H1 (cell line): Measurements from ENCODE around the gene TM9SF2. TPM values are rescaled to one million over a fixed set of nuclear protein-coding genes. Genes with fewer than 3 reads are reported as not detected.

ENCODE experiments used
- CTCF ChIA-PET: fragments of 300-600 bp; sonication (Branson Sonifier 250); formaldehyde crosslinking; loops from one replicate; lab custom pipeline; 2021; ENCODE audit not compliant: partially characterized antibody; lab: Charles Lee
- POLR2A ChIA-PET: fragments of 300-600 bp; sonication (Branson Sonifier 250); formaldehyde crosslinking; loops from one replicate; lab custom pipeline; 2021; ENCODE audit warnings: inconsistent platforms; ENCODE audit not compliant: partially characterized antibody; lab: Charles Lee
- DNase-seq, 2 experiments: peaks; one replicate each; pipeline versions ENCODE4 v3.0.0 to v3.0.0-alpha.2; 2010 to 2022; ENCODE audit warnings: low spot score in 2 of 2, low read depth in 1 of 2, mixed read lengths in 1 of 2
- FAIRE-seq: peaks from 2 replicates; lab custom pipeline; 2011; peaks lifted over from hg19 to GRCh38; lab: Jason Lieb, UNC
- H2AFZ ChIP-seq: 2 replicates; pipeline ENCODE4 v1.8.1; 2012; ENCODE audit warnings: low read length, inconsistent platforms
- H2AK5ac ChIP-seq: 2 replicates; pipeline ENCODE4 v1.6.1; 2013; ENCODE audit warnings: low read depth, low read length
- H2BK120ac ChIP-seq: replicated peaks from 2 replicates; pipeline ENCODE3; 2013; ENCODE audit warnings: low read depth, low read length, inconsistent platforms
- H2BK12ac ChIP-seq: 2 replicates; pipeline ENCODE4 v1.6.1; 2013; ENCODE audit warnings: low read depth, low read length
- H2BK15ac ChIP-seq: 2 replicates; pipeline ENCODE4 v1.6.1; 2013; ENCODE audit warnings: low read length
- H2BK20ac ChIP-seq: 2 replicates; pipeline ENCODE4 v1.6.1; 2013; ENCODE audit warnings: low read length
- H2BK5ac ChIP-seq: 2 replicates; pipeline ENCODE4 v1.6.1; 2013; ENCODE audit warnings: low read depth, low read length
- H3K14ac ChIP-seq: 2 replicates; pipeline ENCODE4 v1.6.1; 2013; ENCODE audit warnings: inconsistent platforms; ENCODE audit not compliant: insufficient read length
- H3K18ac ChIP-seq: 2 replicates; pipeline ENCODE4 v1.6.1; 2013; ENCODE audit warnings: low read length; ENCODE audit errors: extremely low read depth
- H3K23ac ChIP-seq: 2 replicates; pipeline ENCODE4 v1.6.1; 2013; ENCODE audit warnings: inconsistent platforms; ENCODE audit not compliant: insufficient read length
- H3K23me2 ChIP-seq: 2 replicates; pipeline ENCODE4 v1.6.1; 2013; ENCODE audit warnings: low read depth, low read length
- H3K27ac ChIP-seq: 2 replicates; pipeline ENCODE4 v1.6.1; 2011; ENCODE audit warnings: low read depth, low read length, inconsistent platforms
- H3K27me3 ChIP-seq, 4 experiments: replicated peaks in 1 of 4; 1 replicate in 1 of 4; 2 replicates in 3 of 4; pipeline versions ENCODE4 v1.6.1 to v1.8.1; 2011 to 2013; ENCODE audit warnings: low read length in 3 of 4, mild to moderate bottlenecking in 3 of 4, inconsistent platforms in 2 of 4, mixed read lengths in 2 of 4, moderate library complexity in 1 of 4; ENCODE audit not compliant: control insufficient read depth in 3 of 4, insufficient read depth in 3 of 4; ENCODE audit errors: extremely low read depth in 1 of 4
- H3K36me3 ChIP-seq, 4 experiments: 2 replicates each; pipeline versions ENCODE4 v1.6.1 to v1.8.1; 2011 to 2013; ENCODE audit warnings: mild to moderate bottlenecking in 4 of 4, low read length in 3 of 4, moderate library complexity in 2 of 4, control low read depth in 1 of 4, inconsistent platforms in 1 of 4; ENCODE audit not compliant: insufficient read depth in 4 of 4, control insufficient read depth in 2 of 4
- H3K4ac ChIP-seq: replicated peaks from 2 replicates; pipeline ENCODE3; 2013; ENCODE audit warnings: low read length, low read depth, mixed read lengths, inconsistent platforms; ENCODE audit not compliant: insufficient read length
- H3K4me1 ChIP-seq, 4 experiments: replicated peaks in 1 of 4; 1 replicate in 1 of 4; 2 replicates in 3 of 4; pipeline versions ENCODE4 v1.6.1 to v1.8.1; 2011 to 2013; ENCODE audit warnings: low read length in 3 of 4, inconsistent platforms in 2 of 4, mixed read lengths in 1 of 4; ENCODE audit not compliant: insufficient read depth in 4 of 4, control insufficient read depth in 3 of 4
- H3K4me2 ChIP-seq, 2 experiments: 2 replicates each; pipeline versions ENCODE4 v1.6.1 to v1.8.1; 2011 to 2013; ENCODE audit warnings: low read depth in 2 of 2, low read length in 2 of 2, control low read depth in 1 of 2, inconsistent platforms in 1 of 2, mild to moderate bottlenecking in 1 of 2; ENCODE audit not compliant: insufficient read depth in 1 of 2
- H3K4me3 ChIP-seq, 4 experiments: fragments of 200-600, 300-600 bp in 1 of 4; sonication (generic), shearing (Covaris generic), sonication (Bioruptor Twin) in 1 of 4; 2 replicates each; pipeline versions ENCODE4 v1.5.1 to v1.8.1; 2011 to 2016; ENCODE audit warnings: low read length in 4 of 4, low read depth in 3 of 4, control low read depth in 2 of 4, inconsistent platforms in 2 of 4, mild to moderate bottlenecking in 2 of 4, mixed read lengths in 1 of 4, moderate library complexity in 1 of 4; ENCODE audit not compliant: insufficient read depth in 2 of 4; ENCODE audit errors: extremely low read depth in 1 of 4
- H3K56ac ChIP-seq: replicated peaks from 2 replicates; pipeline ENCODE3; 2013; ENCODE audit warnings: low read depth, mild to moderate bottlenecking, mixed read lengths, low read length, inconsistent platforms; ENCODE audit not compliant: insufficient read length
- H3K79me1 ChIP-seq: 2 replicates; pipeline ENCODE4 v1.6.1; 2013; ENCODE audit warnings: low read depth, low read length, control low read depth
- H3K79me2 ChIP-seq, 2 experiments: 2 replicates each; pipeline versions ENCODE4 v1.6.1 to v1.8.1; 2012 to 2013; ENCODE audit warnings: low read length in 2 of 2, mild to moderate bottlenecking in 2 of 2, inconsistent platforms in 1 of 2; ENCODE audit not compliant: insufficient read depth in 2 of 2, control insufficient read depth in 1 of 2
- H3K9ac ChIP-seq, 4 experiments: replicated peaks in 1 of 4; 1 replicate in 1 of 4; 2 replicates in 3 of 4; pipeline versions ENCODE4 v1.6.1 to v1.8.1; 2011 to 2013; ENCODE audit warnings: low read depth in 3 of 4, low read length in 3 of 4, control low read depth in 2 of 4, mild to moderate bottlenecking in 2 of 4, moderate library complexity in 2 of 4, inconsistent platforms in 1 of 4; ENCODE audit errors: extremely low read depth in 1 of 4
- H3K9me3 ChIP-seq, 2 experiments: 2 replicates each; pipeline versions ENCODE4 v1.6.1 to v1.8.1; 2012 to 2013; ENCODE audit warnings: mild to moderate bottlenecking in 2 of 2, moderate library complexity in 2 of 2, control low read depth in 1 of 2, inconsistent platforms in 1 of 2, low read depth in 1 of 2, low read length in 1 of 2, mixed read lengths in 1 of 2; ENCODE audit not compliant: insufficient read depth in 2 of 2
- H4K20me1 ChIP-seq, 2 experiments: replicated peaks in 1 of 2; 2 replicates each; pipeline versions ENCODE3 to v1.8.1; 2011 to 2013; ENCODE audit warnings: inconsistent platforms in 2 of 2, low read length in 2 of 2, mild to moderate bottlenecking in 1 of 2; ENCODE audit not compliant: insufficient read depth in 2 of 2, control insufficient read depth in 1 of 2
- H4K5ac ChIP-seq: 2 replicates; pipeline ENCODE4 v1.6.1; 2013; ENCODE audit warnings: low read length, low read depth, mixed read lengths, inconsistent platforms; ENCODE audit not compliant: insufficient read length
- H4K8ac ChIP-seq: 2 replicates; pipeline ENCODE4 v1.8.0; 2013; ENCODE audit warnings: mild to moderate bottlenecking, moderate library complexity, low read length, inconsistent platforms; ENCODE audit not compliant: insufficient read depth; ENCODE audit errors: extremely low read depth
- H4K91ac ChIP-seq: replicated peaks from 2 replicates; pipeline ENCODE3; 2013; ENCODE audit warnings: low read length, mixed read lengths, inconsistent platforms; ENCODE audit not compliant: insufficient read length
- ASH2L ChIP-seq: fragments of 200-600, 300-600 bp; sonication (generic); IDR thresholded peaks from one replicate; pipeline ENCODE4 v1.7.1; 2017; ENCODE audit warnings: low read length
- CBX8 ChIP-seq: fragments of 300-800, 300-1000 bp; sonication (generic); IDR thresholded peaks from 2 replicates; pipeline ENCODE4 v1.7.1; 2016; ENCODE audit warnings: low read depth, low read length, borderline replicate concordance
- CREB1 ChIP-seq: IDR thresholded peaks from 2 replicates; pipeline ENCODE4 v1.6.1; 2012; ENCODE audit warnings: inconsistent platforms
- NANOG ChIP-seq: IDR thresholded peaks from 2 replicates; pipeline ENCODE4 v1.6.1; 2011; ENCODE audit warnings: low read length, low read depth, mild to moderate bottlenecking, inconsistent platforms; ENCODE audit not compliant: insufficient read depth, poor library complexity, severe bottlenecking
- SP2 ChIP-seq: IDR thresholded peaks from 2 replicates; pipeline ENCODE4 v1.6.1; 2012; ENCODE audit warnings: mild to moderate bottlenecking, low read length, inconsistent platforms
- SP4 ChIP-seq: IDR thresholded peaks from 2 replicates; pipeline ENCODE4 v1.6.1; 2012; ENCODE audit warnings: low read length, inconsistent platforms
- TEAD4 ChIP-seq: IDR thresholded peaks from 2 replicates; pipeline ENCODE4 v1.6.1; 2012; ENCODE audit warnings: low read depth, low read length, inconsistent platforms, mixed read lengths
- USF2 ChIP-seq: IDR thresholded peaks from 2 replicates; pipeline ENCODE4 v1.6.1; 2011; ENCODE audit warnings: low read length, improper control_type of control experiment
- WGBS, 2 experiments: shearing (Covaris generic) in 1 of 2; methylation state at CpG; one replicate each; pipeline versions ENCODE4 v1.1.6 to v1.1.7; 2013 to 2015; ENCODE audit warnings: low lambda C conversion rate in 2 of 2, mixed read lengths in 2 of 2, inconsistent platforms in 1 of 2, low coverage in 1 of 2, missing lambda C conversion rate in 1 of 2; ENCODE audit not compliant: insufficient replicate concordance in 2 of 2, insufficient coverage in 1 of 2, insufficient read length in 1 of 2; ENCODE audit errors: extremely low coverage in 1 of 2, missing lambda C conversion rate in 1 of 2; 5-methylcytosine and 5-hydroxymethylcytosine counted together
- polyA plus RNA-seq, 7 experiments: library from polyadenylated mRNA; depleted of rRNA in 3 of 7; stranded (reverse) in 5 of 7; unstranded in 2 of 7; fragments of >200 nt in 5 of 7; fragments of 200-250 nt in 2 of 7; gene quantifications; 1 replicate in 5 of 7; 2 replicates in 1 of 7; 4 replicates in 1 of 7; pipeline versions ENCODE4 v1.2.1 to v1.2.3, GENCODE V29; 2011 to 2013; ENCODE audit warnings: missing spikeins in 2 of 7, mixed read lengths in 2 of 7
- total RNA-seq: library from RNA; stranded (reverse); fragmentation: NEBNext Ultra II Directional; extraction: Animal tissue kit (Norgen Biotek cat#: 25700); gene quantifications from 2 replicates; pipeline ENCODE4 v1.2.1, GENCODE V29; 2021

TM9SF2 gene
- total and polyA plus RNA-seq, 2 of the 8 experiments (the other 6 are each of a cell fraction or from before 2014, with no cell fraction given) = 68.0 to 101 TPM

GRCh38 chr13:99526549-99526948, 25.3 kb downstream of the TM9SF2 start:
- Histone ChIP-seq H3K4me2 (no peak overlapping the region), H3K4me3 (no peak overlapping the region), H2AFZ (no peak overlapping the region), H3K18ac (no peak overlapping the region), H4K91ac (no peak overlapping the region), H3K9me3 (no peaks in the 10 kb centered on the region), H4K5ac (no peak overlapping the region), H3K4ac (no peak overlapping the region), H2AK5ac (no peak overlapping the region), H4K20me1 (peaks cover 2 to 3% of the 10 kb centered on the region in 2 experiments), H3K27ac (no peak overlapping the region), H3K23ac (no peak overlapping the region), H3K36me3 (peaks cover 4 to 33% (median 9%) of the 10 kb centered on the region in 4 experiments; a peak in 7 of 8 replicates), H3K9ac (no peak overlapping the region), H3K79me2 (no peaks in the 10 kb centered on the region), H2BK15ac (no peak overlapping the region), H2BK120ac (no peak overlapping the region), H3K23me2 (no peaks in the 10 kb centered on the region), H3K56ac (no peak overlapping the region), H3K14ac (no peak overlapping the region), H2BK12ac (no peak overlapping the region), H2BK5ac (no peak overlapping the region), H3K79me1 (peaks cover 3% of the 10 kb centered on the region), H3K27me3 (no peaks in the 10 kb centered on the region), H4K8ac (no peak overlapping the region), H3K4me1 (peaks cover 0 to 2% (median 0%) of the 10 kb centered on the region in 4 experiments; a peak in 1 of 7 replicates), H2BK20ac (no peak overlapping the region)
- WGBS, 2 experiments = 92% methylated on average over 7 of the region's 7 CpGs; no CpG with 5 or more reads in 1 of the 2 experiments
- FAIRE-seq = no peak
- no peak for DNase-seq
- CTCF ChIA-PET = interaction anchor here (0.6 to 3.5 kb wide), 13 partner anchors 9 to 84 kb away, joined by 3 to 13 read pairs (median 4); no protein-coding TSS in a partner anchor
- POLR2A ChIA-PET = interaction anchor here (0.8 to 1.1 kb wide), 2 partner anchors 12 to 21 kb away, joined by 3 read pairs; no protein-coding TSS in a partner anchor
- no peak for TF ChIP-seq NANOG
- no peak for TF ChIP-seq CBX8
- TF ChIP-seq TEAD4 = peak; percentile 39; the same call in 1 of the 2 replicates
- TF ChIP-seq USF2 = no peak
- no peak for TF ChIP-seq SP2
- TF ChIP-seq ASH2L = no peak
- TF ChIP-seq CREB1 = no peak
- TF ChIP-seq SP4 = no peak
